Measurements from ENCODE around the gene MRTFA. TPM values are rescaled to one million over a fixed set of nuclear protein-coding genes. Genes with fewer than 3 reads are reported as not detected.
A peak's percentile ranks its signal among the peaks of the same experiment; 100 is the strongest.
"Not testable (repeated sequence)": the region's sequence is repeated elsewhere in the genome, so short reads cannot be mapped to it uniquely, and the experiment has no call there.

Gene MRTFA
- polyA plus RNA-seq, 5 donors: 15.6 to 29.7 (median 21.0) TPM

GRCh38 chr22:40524392-40525249 lies 111.9 kb downstream of the MRTFA start:
- no peak for DNase-seq

GRCh38 chr22:40522141-40522540 lies 114.4 kb downstream of the MRTFA start:
- no peak for DNase-seq

- no peak for DNase-seq
These were observed 115.5 kb downstream of the MRTFA start for GRCh38 chr22:40521046-40521445.

- no peak for DNase-seq
These were observed 116.0 kb downstream of the MRTFA start for GRCh38 chr22:40520562-40520961.

- no peak for DNase-seq
These were observed 116.6 kb downstream of the MRTFA start for GRCh38 chr22:40519948-40520331.

- no peak for DNase-seq
These were observed 117.1 kb downstream of the MRTFA start for GRCh38 chr22:40519284-40519947.

- DNase-seq: no peak
These were observed 117.7 kb downstream of the MRTFA start for GRCh38 chr22:40518840-40519239.

GRCh38 chr22:40517631-40518030 lies 118.9 kb downstream of the MRTFA start:
- DNase-seq: no peak

- DNase-seq: no peak
These were observed 120.1 kb downstream of the MRTFA start for GRCh38 chr22:40516416-40516815.

GRCh38 chr22:40512426-40513136 lies 123.9 kb downstream of the MRTFA start:
- peak; percentile 73 to 78 for DNase-seq

GRCh38 chr22:40511604-40512003 lies 124.9 kb downstream of the MRTFA start:
- no peak for DNase-seq

GRCh38 chr22:40510631-40511364 lies 125.7 kb downstream of the MRTFA start:
- DNase-seq: no peak

- peak; percentile 90 to 91 for DNase-seq
These were observed 127.0 kb downstream of the MRTFA start for GRCh38 chr22:40509401-40510134.

GRCh38 chr22:40508046-40508445 lies 128.5 kb downstream of the MRTFA start:
- not testable (repeated sequence) for DNase-seq

- no peak for DNase-seq
These were observed 129.0 kb downstream of the MRTFA start for GRCh38 chr22:40507491-40507890.

GRCh38 chr22:40506762-40507161 lies 129.8 kb downstream of the MRTFA start:
- DNase-seq: no peak

GRCh38 chr22:40504285-40505249 lies 132.0 kb downstream of the MRTFA start:
- DNase-seq: no peak

GRCh38 chr22:40502919-40503318 lies 133.6 kb downstream of the MRTFA start:
- DNase-seq: no peak

- not testable (repeated sequence) for DNase-seq
These were observed 136.1 kb downstream of the MRTFA start for GRCh38 chr22:40500465-40500786.

GRCh38 chr22:40499209-40499623 lies 137.3 kb downstream of the MRTFA start:
- no peak for DNase-seq
